ENCODE measurements around the gene EIF4G3.

GRCh38 chr1:21198929-21199328, 22.2 kb upstream of the EIF4G3 start:
- no peak for TF ChIP-seq POLR2AphosphoS5 (IDR thresholded peaks at IDR 0.05; ENCODE audit: low read depth, low read length)
- no peak for TF ChIP-seq POLR2A (IDR thresholded peaks at IDR 0.05; ENCODE audit: low read depth, low read length)
- no peak for TF ChIP-seq TAF1 (IDR thresholded peaks at IDR 0.05; ENCODE audit: borderline replicate concordance, low read depth, low read length)
